Measurements from ENCODE around the gene UBE2C. TPM values are rescaled to one million over a fixed set of nuclear protein-coding genes. Genes with fewer than 3 reads are reported as not detected.
"Not testable (repeated sequence)": the region's sequence is repeated elsewhere in the genome, so short reads cannot be mapped to it uniquely, and the experiment has no call there.

Gene UBE2C
- 1 to 10 TPM; 1.4 to 4.9 TPM for total RNA-seq

DNA sequence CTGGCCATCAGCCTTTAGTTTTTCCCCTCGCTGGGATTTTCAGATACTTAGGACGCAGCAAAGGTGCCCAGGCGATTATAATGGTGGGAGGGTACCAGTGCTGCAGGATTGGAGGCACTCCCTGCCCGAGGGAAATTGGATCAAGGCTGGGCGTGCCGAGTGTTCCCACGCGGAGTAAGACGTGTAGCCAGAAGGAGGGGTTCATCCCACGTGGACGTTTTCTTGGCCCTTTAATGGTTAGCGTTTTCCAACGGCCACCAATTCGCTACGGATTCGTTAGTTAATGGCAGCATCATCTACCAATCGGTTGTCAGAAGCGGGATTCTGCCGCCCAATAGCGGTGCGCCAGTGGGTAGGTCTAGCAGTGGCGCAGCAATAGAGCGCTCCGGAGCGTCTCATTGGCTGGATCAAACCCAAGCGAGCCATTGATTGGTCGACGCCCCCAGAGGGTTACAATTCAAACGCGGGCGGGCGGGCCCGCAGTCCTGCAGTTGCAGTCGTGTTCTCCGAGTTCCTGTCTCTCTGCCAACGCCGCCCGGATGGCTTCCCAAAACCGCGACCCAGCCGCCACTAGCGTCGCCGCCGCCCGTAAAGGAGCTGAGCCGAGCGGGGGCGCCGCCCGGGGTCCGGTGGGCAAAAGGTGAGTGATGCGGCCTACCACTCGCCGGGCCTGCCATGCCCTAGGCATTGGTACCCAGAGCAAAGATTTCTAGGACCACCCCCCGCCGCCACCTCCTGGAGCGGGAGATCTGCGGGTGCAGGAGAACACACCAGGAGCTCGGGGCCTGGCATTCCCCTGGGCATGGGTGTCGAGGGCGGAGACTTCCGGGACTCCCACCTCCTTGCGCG, at the start of gene UBE2C:
Gene UBE2C, plus strand, starts transcription at position 488 of the 849 bp plus-strand sequence. Its CDS starts 52 bp downstream, at position 540.
- TF ChIP-seq, protein P1, sequence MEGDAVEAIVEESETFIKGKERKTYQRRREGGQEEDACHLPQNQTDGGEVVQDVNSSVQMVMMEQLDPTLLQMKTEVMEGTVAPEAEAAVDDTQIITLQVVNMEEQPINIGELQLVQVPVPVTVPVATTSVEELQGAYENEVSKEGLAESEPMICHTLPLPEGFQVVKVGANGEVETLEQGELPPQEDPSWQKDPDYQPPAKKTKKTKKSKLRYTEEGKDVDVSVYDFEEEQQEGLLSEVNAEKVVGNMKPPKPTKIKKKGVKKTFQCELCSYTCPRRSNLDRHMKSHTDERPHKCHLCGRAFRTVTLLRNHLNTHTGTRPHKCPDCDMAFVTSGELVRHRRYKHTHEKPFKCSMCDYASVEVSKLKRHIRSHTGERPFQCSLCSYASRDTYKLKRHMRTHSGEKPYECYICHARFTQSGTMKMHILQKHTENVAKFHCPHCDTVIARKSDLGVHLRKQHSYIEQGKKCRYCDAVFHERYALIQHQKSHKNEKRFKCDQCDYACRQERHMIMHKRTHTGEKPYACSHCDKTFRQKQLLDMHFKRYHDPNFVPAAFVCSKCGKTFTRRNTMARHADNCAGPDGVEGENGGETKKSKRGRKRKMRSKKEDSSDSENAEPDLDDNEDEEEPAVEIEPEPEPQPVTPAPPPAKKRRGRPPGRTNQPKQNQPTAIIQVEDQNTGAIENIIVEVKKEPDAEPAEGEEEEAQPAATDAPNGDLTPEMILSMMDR (IDR thresholded peaks at IDR 0.05), result no peak
- peaks cover 38% of the 10 kb centered on the region for H3K36me3 ChIP-seq
- no peaks in the 10 kb centered on the region for H3K27me3 ChIP-seq
- DNase-seq (ENCODE audit: low spot score), result peak; percentile 100
- H3K4me1 ChIP-seq, result peaks cover 0 to 10% of the 10 kb centered on the region in 2 donors
- H3K27ac ChIP-seq, result peak within 1 kb of the TSS; percentile 50 to 54
- no peaks in the 10 kb centered on the region for H3K9me3 ChIP-seq
- peak within 1 kb of the TSS; percentile 39 to 65 for H3K4me3 ChIP-seq

DNA sequence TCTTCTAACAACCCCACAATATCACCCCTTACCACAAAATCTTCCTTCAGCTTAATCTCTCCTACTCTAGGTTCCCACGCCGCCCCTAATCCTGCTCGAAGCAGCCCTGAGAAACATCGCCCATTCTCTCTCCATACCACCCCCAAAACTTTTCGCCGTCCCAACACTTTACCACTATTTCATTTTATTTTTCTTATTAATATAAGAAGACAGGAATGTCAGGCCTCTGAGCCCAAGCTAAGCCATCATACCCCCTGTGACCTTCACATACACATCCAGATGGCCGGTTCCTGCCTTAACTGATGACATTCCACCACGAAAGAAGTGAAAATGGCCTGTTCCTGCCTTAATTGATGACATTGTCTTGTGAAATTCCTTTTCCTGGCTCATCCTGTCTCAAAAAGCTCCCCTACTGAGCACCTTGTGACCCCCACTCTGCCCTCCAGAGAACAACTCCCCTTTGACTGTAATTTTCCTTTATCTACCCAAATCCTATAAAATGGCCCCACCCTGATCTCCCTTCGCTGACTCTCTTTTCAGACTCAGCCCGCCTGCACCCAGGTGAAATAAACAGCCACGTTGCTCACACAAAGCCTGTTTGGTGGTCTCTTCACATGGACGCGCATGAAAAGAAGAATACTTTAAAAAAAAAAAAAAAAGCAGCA, 47.7 kb upstream of the UBE2C start:
- H3K4me1 ChIP-seq, result not testable (repeated sequence)

DNA sequence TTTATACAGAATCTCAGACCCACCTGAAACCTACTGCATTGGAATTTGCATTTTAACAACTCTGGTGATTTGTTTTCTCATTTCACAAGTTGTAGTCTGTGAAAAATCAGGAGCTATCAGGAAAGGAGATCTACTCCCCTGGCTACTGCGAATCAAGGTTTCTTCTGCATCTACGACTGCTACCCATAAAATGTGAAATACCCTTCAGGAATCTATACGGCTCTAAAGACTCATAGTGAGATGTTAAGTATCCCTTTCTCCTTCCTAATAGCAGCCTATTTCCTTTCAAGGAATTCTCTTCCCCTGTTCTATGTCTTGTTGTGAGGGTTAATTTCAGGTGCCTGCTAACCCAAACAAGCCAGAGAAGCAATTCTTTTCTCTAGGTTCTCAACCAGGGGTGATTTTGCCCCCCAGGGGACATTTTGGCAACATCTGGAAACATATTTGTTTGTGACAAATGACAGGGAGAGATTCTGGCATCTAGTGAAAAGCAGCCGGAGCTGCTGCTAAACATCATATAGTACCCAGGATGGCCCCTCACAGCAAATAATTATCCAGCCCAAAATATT, 47.1 kb upstream of the UBE2C start:
- Histone ChIP-seq H3K9me3 (no peaks in the 10 kb centered on the region), H3K4me1 (no peaks in the 10 kb centered on the region), H3K27ac (no peak overlapping the region), H3K4me3 (no peak overlapping the region), H3K27me3 (no peaks in the 10 kb centered on the region), H3K36me3 (no peaks in the 10 kb centered on the region)
- TF ChIP-seq, protein P1 (IDR thresholded peaks at IDR 0.05), result no peak
- no peak for DNase-seq (ENCODE audit: low spot score)

More for the DNA sequence above, 47.7 kb upstream of the UBE2C start:
- not testable (repeated sequence) for H3K27me3 ChIP-seq; H3K4me3 ChIP-seq; H3K36me3 ChIP-seq; H3K9me3 ChIP-seq; H3K27ac ChIP-seq; DNase-seq (ENCODE audit: low spot score)

DNA sequence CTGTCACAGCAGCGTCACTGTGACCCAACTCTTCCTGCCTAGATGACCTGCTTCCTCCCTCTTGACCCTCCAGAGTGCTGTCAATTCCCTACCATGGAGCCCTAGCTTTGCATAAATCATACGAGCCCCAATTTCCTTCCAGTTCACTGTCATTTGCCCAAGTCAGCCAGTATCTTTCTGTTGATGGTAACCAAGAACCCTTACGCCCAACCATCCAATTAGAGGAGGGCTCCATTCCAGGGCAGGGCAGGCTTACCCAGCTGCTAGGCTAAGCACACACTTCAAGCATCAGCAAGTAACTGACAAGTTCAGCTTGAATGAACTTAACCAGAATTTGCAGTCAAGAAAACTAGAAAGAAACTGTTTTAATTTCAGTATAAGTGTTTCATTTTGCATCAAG, 46.5 kb upstream of the UBE2C start:
- Histone ChIP-seq H3K9me3 (no peaks in the 10 kb centered on the region), H3K4me3 (no peak overlapping the region), H3K4me1 (peaks cover 0 to under 1% of the 10 kb centered on the region in 2 donors), H3K36me3 (no peaks in the 10 kb centered on the region), H3K27me3 (no peaks in the 10 kb centered on the region), H3K27ac (no peak overlapping the region)
- DNase-seq (ENCODE audit: low spot score), result no peak
- TF ChIP-seq, protein P1 (IDR thresholded peaks at IDR 0.05), result no peak

DNA sequence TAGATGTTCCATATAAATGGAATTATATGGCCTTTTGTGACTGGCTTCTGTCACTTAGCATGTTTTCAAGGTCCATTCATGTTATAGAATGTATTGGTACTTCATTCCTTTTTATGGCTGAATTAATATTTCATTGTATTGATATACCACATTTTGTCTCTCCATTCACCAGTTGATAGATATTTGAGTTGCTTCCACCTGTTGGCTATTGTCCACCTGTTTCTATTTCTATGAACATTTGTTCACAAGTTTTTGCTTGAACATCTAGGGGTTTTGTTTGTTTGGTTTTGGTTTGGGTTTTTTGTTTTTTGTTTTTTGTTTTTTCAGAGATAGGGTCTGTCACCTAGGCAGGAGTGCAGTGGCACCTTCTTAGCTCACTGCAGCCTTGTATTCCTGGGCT, 44.0 kb upstream of the UBE2C start:
- H3K9me3 ChIP-seq, result no peaks in the 10 kb centered on the region
- TF ChIP-seq, protein P1 (IDR thresholded peaks at IDR 0.05), result no peak
- DNase-seq (ENCODE audit: low spot score), result no peak
- no peak overlapping the region for H3K27ac ChIP-seq
- H3K4me1 ChIP-seq, result peaks cover 3 to 7% of the 10 kb centered on the region in 2 donors
- no peak overlapping the region for H3K4me3 ChIP-seq
- no peaks in the 10 kb centered on the region for H3K27me3 ChIP-seq
- no peaks in the 10 kb centered on the region for H3K36me3 ChIP-seq

DNA sequence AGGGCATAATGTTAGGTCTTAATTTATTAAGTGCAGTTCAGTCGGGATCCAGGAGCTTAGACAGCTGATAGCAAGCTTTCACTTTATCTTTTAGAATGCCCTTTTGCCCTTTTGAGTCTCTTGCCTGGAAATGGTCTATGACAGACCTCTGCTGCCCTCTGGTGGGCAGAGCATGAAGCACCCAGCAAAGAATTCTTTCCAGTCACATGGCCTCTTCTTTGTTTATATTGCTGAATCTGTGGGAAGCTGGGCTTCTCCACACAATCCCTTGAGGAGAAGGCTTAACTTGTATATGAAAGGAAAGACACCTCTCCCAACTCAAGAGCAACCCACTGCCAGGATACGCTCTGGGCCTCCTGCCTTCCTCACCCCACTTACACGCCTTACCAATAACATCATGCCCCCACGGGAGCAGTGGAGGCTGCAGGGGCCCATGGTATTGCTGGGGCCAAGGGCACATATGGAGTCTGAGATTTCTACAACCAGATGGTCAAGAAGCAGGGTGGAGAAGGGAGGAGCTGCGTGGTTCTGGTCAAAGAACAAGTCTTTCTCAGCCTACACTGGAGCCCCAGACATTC, 41.2 kb upstream of the UBE2C start:
- peaks cover 3 to 7% of the 10 kb centered on the region in 2 donors for H3K4me1 ChIP-seq
- H3K4me3 ChIP-seq, result no peak overlapping the region
- no peaks in the 10 kb centered on the region for H3K27me3 ChIP-seq
- H3K27ac ChIP-seq, result no peak overlapping the region
- DNase-seq (ENCODE audit: low spot score), result peak; percentile 85
- no peaks in the 10 kb centered on the region for H3K9me3 ChIP-seq
- TF ChIP-seq, protein P1 (IDR thresholded peaks at IDR 0.05), result peak; percentile 84 to 96
- H3K36me3 ChIP-seq, result no peaks in the 10 kb centered on the region
